ENCODE results near the gene IGFBP7. TPM values are rescaled to one million over a fixed set of nuclear protein-coding genes. Genes with fewer than 3 reads are reported as not detected.

Gene IGFBP7, protein sequence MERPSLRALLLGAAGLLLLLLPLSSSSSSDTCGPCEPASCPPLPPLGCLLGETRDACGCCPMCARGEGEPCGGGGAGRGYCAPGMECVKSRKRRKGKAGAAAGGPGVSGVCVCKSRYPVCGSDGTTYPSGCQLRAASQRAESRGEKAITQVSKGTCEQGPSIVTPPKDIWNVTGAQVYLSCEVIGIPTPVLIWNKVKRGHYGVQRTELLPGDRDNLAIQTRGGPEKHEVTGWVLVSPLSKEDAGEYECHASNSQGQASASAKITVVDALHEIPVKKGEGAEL
- total RNA-seq = not detected in 2 replicates

DNA sequence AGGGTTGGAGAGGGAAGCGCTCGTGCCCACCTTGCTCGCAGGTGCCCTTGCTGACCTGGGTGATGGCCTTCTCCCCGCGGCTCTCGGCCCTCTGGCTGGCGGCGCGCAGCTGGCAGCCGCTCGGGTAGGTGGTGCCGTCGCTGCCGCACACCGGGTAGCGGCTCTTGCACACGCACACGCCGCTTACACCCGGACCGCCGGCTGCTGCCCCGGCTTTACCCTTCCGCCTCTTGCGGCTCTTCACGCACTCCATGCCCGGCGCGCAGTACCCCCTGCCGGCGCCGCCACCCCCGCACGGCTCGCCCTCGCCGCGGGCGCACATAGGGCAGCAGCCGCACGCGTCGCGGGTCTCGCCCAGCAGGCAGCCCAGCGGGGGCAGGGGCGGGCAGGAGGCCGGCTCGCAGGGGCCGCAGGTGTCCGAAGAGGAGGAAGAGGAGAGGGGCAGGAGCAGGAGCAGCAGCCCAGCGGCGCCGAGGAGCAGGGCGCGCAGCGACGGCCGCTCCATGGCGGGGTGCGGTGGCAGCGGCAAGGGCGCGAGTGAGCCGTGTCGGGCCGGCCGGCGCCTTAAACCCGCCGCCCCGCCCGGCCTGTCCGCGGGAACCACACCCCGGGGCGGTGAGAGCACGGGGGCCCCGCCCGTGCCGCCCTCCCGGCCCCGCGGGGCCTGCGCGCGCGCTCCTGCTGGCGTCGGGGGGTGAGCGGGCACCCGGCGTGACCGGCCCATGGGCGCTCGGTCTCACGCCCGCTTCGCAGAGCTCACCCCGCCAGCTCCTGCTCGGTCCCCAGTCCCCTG is at the start of gene IGFBP7:
TSS of gene IGFBP7 (minus strand) at position 539 of the 793 bp plus-strand sequence. CDS start at position 505, 34 bp downstream.
- Mint-ChIP-seq H3K9me3 (no peaks in the 10 kb centered on the region), H3K27me3 (peaks cover 76% of the 10 kb centered on the region), H3K27ac (peak within 1 kb of the TSS; percentile 28), H3K4me3 (peak within 1 kb of the TSS; percentile 83), H3K36me3 (ENCODE audit: low read depth) (no peaks in the 10 kb centered on the region), H3K4me1 (peaks cover 8% of the 10 kb centered on the region)
- intact Hi-C loops (cut with micrococcal nuclease) = no loop called here
- DNase-seq = no peak

DNA sequence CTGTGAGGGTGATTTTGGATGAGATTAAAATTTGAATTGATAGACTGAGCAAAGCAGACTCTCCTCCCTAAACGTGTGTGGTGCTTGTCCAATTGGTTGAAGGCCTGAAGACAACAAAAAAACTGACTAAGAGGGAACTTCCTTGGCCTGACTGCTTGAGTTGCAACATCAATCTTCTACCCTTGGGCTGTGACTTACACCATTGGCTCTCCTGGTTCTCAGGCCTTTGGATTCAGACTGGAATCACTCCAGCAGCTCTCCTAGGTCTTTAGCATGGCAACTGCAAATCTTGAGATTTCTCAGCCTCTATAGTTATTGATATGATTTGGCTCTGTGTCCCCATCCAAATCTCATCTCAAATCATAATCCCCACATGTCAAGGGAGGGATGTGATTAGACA is 49.7 kb upstream of the IGFBP7 start:
- peaks cover 13% of the 10 kb centered on the region for H3K4me1 Mint-ChIP-seq
- no peak overlapping the region for H3K4me3 Mint-ChIP-seq
- H3K27ac Mint-ChIP-seq = no peak overlapping the region
- H3K9me3 Mint-ChIP-seq = no peaks in the 10 kb centered on the region
- no peak for DNase-seq
- peaks cover 14% of the 10 kb centered on the region for H3K27me3 Mint-ChIP-seq
- intact Hi-C loops (cut with micrococcal nuclease) = no loop called here
- no peaks in the 10 kb centered on the region for H3K36me3 Mint-ChIP-seq (ENCODE audit: low read depth)

DNA sequence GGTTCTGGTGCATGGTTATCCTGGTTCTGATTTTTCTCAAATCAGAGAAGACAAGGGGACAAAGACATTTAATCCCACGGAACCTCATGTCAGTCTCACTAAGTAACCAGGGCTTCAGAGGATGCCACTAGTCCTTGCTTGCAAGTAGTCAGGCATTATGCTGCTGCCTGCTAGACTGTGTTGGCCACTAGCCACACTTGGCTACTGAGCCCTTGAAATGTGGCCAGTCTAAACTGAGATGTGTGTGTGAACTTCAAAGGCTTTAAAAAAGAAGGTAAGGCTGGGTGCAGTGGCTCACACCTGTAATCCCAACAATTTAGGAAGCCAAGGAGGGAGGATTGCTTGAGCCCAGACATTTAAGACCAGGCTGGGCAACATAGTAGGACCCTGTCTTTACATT is 48.6 kb upstream of the IGFBP7 start:
- Mint-ChIP-seq H3K4me3 (no peak overlapping the region), H3K9me3 (no peaks in the 10 kb centered on the region), H3K27ac (no peak overlapping the region), H3K27me3 (peaks cover 10% of the 10 kb centered on the region), H3K36me3 (ENCODE audit: low read depth) (no peaks in the 10 kb centered on the region), H3K4me1 (peaks cover 5% of the 10 kb centered on the region)
- intact Hi-C loops (cut with micrococcal nuclease) = no loop called here
- no peak for DNase-seq

DNA sequence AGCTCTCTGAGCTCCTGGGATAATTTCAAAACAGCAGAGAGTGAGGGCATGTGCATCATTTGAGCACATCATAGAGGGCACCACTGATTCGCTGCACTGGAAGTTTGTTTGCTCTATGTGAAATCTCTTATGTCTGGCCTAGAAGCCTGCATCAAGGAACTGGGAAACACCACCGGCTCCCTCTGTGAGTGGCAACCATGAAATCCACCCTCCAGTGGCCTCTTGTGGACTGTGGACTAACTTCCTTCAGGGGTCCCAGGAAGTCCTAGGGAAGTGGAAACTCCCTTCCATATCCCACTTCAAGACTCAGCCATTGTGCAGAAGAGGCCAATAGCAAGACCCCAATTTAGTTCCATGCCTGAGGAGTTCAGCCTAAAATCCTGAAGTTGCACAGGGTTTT is 48.0 kb upstream of the IGFBP7 start:
- Mint-ChIP-seq H3K27me3 (peaks cover 10% of the 10 kb centered on the region), H3K4me1 (peaks cover under 1% of the 10 kb centered on the region), H3K27ac (no peak overlapping the region), H3K36me3 (ENCODE audit: low read depth) (no peaks in the 10 kb centered on the region), H3K9me3 (no peaks in the 10 kb centered on the region), H3K4me3 (no peak overlapping the region)
- DNase-seq = no peak
- intact Hi-C loops (cut with micrococcal nuclease) = no loop called here

DNA sequence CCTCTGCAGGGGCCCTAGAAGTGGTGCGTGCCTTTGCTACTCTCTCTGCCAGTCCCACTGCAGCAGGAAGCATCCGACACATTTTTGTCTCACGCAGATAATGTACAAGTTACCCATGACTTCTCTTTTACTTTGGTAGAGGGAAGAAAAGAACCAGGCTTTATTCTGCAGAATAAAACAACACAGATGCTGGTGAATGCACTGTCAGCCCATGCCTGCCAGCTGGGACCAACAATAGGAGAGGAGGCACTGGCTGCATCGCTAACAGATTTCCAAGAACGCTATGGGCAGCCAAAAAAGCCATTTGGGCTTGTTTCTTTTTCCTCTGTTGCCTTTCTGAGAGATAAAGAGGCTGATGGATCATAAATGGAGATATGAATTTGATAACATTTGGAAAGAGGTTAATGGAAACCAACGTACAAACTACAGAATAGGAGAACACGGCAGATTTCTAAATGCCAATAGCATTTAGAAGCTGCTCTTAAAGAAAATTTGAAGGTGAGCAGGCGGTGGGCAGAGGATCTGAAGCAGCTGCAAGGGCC is 47.5 kb upstream of the IGFBP7 start:
- Mint-ChIP-seq H3K27me3 (peaks cover 9% of the 10 kb centered on the region), H3K4me1 (no peaks in the 10 kb centered on the region), H3K36me3 (ENCODE audit: low read depth) (no peaks in the 10 kb centered on the region), H3K9me3 (no peaks in the 10 kb centered on the region), H3K27ac (no peak overlapping the region), H3K4me3 (no peak overlapping the region)
- intact Hi-C loops (cut with micrococcal nuclease) = no loop called here
- DNase-seq = no peak

DNA sequence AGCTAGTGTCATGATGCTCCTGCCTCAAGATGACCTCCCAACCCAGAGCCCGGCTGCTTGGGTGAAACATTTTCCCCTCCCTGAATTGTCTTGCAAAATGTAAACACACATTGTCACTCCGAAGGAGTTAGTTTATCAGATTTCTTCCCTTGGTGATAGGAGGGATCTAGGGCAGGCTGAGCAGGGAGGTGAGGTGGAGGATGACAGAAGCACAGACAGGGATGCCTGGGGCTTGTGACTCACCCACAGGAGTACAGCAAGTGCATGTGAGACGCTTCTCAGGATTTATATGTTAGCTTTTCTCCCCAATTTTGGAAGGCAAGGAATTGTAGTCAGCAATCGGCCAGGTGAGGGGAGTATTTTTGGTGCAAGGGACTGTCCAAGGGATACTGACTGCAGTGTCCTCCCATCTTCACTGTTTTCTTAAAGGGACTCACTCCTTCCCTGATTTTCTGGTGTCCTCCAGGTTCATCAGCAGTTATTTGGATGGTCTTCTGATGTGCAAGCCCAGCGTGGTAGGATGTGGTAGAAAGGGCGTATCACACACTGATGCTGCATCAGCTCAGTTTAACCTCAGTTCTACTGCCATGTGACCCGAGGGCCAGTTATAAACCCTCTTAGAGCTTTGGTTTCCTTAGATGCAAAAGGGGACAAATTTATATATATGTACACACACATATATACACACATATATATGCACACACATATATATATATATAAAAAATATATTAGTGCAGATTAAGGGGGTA is 46.2 kb upstream of the IGFBP7 start:
- no peak overlapping the region for H3K27ac Mint-ChIP-seq

DNA sequence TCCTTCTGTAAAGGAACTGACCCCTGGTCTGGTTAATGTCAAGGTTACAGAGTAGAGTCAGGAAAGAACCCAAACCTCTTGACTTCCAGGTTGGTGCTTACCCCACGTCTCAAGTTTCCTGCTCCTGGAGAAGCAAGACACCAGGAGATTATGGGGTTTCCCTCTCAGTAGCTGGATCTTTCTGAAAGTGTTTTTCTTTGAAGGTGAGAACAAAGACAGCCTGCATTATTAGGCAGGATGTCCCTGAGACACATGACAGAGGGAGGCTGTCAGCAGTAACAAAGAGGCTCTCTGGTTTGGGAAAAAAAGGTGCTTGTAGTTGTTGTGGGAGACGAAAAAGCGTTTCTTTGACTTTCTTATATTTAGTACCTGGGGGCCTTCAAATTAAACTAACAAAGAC is 44.7 kb upstream of the IGFBP7 start:
- Mint-ChIP-seq H3K9me3 (no peaks in the 10 kb centered on the region), H3K4me1 (no peaks in the 10 kb centered on the region), H3K27me3 (peaks cover 4% of the 10 kb centered on the region), H3K36me3 (ENCODE audit: low read depth) (no peaks in the 10 kb centered on the region), H3K4me3 (no peak overlapping the region), H3K27ac (no peak overlapping the region)
- intact Hi-C loops (cut with micrococcal nuclease) = no loop called here
- no peak for DNase-seq

More for the DNA sequence above, 46.2 kb upstream of the IGFBP7 start:
- H3K4me1 Mint-ChIP-seq = no peaks in the 10 kb centered on the region
- H3K27me3 Mint-ChIP-seq = peaks cover 4% of the 10 kb centered on the region
- H3K36me3 Mint-ChIP-seq (ENCODE audit: low read depth) = no peaks in the 10 kb centered on the region
- no peaks in the 10 kb centered on the region for H3K9me3 Mint-ChIP-seq
- intact Hi-C loops (cut with micrococcal nuclease) = no loop called here
- H3K4me3 Mint-ChIP-seq = no peak overlapping the region
- no peak for DNase-seq

DNA sequence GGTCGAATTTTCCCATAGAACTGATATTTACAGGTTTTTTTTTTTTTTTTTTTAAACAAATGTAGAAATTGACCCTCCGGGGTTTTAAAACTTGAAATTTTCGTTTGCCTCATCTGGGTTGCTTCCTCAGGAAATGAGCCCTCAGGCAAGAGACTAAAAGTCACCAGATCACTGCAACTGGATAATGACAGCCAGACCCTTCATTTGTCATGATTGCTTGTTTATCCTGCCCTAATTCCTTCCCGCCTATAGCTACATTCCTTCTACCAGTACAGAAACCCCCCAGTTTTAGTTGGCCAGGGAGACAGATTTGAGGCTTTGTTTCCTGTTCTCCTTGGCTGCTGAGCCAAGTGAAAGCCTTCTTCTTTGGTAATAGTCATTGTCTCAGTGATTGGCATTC is 44.0 kb upstream of the IGFBP7 start:
- Mint-ChIP-seq H3K4me3 (no peak overlapping the region), H3K27me3 (peaks cover 6% of the 10 kb centered on the region), H3K4me1 (no peaks in the 10 kb centered on the region), H3K9me3 (no peaks in the 10 kb centered on the region), H3K36me3 (ENCODE audit: low read depth) (no peaks in the 10 kb centered on the region), H3K27ac (no peak overlapping the region)
- intact Hi-C loops (cut with micrococcal nuclease) = no loop called here
- no peak for DNase-seq

DNA sequence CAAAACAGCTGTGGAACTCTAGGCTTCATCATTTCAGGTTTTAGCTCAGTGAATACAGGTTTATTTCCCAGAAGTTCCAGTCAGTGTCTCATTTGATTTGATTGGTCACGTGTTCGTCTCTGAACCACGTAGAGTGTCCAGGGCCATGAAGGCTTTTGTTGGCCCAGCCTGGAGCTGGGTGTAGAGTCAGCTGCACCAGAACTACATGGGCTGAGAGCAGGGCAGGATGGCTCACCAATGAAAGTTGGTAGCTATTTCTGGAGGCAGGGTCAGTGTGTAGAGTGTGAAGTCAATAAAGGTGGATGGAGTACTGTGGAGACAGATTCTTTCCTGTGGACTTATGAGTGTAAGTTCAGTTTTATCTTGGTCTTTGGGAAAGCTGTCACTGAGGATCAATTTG is 43.0 kb upstream of the IGFBP7 start:
- intact Hi-C loops (cut with micrococcal nuclease) = no loop called here
- H3K4me1 Mint-ChIP-seq = no peaks in the 10 kb centered on the region
- no peak overlapping the region for H3K4me3 Mint-ChIP-seq
- DNase-seq = no peak
- no peaks in the 10 kb centered on the region for H3K9me3 Mint-ChIP-seq
- no peak overlapping the region for H3K27ac Mint-ChIP-seq
- H3K27me3 Mint-ChIP-seq = peaks cover 6% of the 10 kb centered on the region
- no peaks in the 10 kb centered on the region for H3K36me3 Mint-ChIP-seq (ENCODE audit: low read depth)

DNA sequence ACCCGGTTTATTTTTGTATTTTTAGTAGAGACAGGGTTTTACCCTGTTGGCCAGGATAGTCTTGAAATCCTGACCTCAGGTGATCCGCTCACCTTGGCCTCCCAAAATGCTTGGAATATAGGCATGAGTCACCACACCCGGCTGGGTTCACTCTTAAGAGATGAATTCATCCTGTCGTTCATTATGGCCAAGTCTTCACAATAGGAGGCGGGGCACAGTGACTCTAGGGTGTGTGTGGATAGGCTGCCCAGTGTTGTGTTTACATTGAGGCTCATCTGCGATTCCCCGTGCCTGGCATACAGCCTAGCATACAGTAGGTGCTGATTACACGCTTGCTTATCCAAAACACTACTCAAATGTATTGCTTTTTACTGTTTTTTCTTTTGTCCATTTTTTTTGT is 41.3 kb upstream of the IGFBP7 start:
- Mint-ChIP-seq H3K27ac (no peak overlapping the region), H3K4me3 (no peak overlapping the region), H3K27me3 (peaks cover 6% of the 10 kb centered on the region), H3K4me1 (no peaks in the 10 kb centered on the region), H3K9me3 (no peaks in the 10 kb centered on the region), H3K36me3 (ENCODE audit: low read depth) (no peaks in the 10 kb centered on the region)
- no peak for DNase-seq
- intact Hi-C loops (cut with micrococcal nuclease) = no loop called here

DNA sequence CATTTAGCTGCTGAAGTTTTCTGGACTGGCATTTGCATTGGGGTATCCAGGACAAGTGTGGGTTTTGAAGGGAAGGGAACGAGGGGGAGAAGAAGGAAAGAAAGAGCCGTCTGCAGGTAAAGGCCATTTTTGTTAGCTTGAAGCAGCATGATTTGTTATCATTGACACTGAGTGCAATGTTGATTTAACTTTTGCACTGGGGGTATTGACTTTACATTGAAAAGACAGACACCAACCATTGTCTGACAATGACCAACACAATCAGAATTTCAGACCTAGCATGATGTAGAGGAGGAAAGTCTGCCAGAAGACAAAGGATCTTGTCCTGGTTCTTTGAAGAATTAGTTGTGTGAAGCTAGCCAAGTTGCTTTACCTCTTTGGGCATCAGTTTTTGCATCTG is 39.6 kb upstream of the IGFBP7 start:
- intact Hi-C loops (cut with micrococcal nuclease) = no loop called here
- no peak for DNase-seq

DNA sequence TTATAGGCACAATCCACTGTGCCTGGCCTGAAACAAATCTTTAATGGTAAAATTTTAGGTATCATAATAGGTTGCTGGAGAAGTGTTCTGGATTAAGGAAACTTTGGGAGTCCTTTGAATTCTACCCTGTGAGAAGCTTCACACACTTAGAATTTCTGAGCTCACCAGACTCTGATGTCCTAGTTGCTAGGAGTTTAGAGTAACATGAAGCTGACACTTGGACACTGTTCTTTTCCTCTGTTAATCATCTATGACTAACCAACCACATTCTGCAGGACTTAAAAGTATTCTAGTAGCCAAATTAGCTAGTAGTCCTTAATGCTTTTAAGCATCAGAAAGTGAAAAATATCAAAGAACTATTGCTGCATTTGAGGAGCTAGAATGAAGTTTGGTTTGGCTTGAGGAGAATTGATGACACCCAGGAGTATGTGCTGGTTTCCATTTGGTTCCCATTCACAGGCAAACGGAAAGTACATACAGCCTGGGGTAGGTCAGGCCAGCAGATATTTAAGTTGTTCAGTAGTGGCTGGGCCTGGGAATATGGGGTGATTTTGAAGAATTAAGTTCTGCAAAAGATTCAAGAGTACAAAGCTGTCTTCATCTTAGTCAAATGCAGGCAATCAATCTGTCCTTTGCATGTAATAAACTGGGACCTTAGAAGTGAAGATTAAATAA is 38.8 kb upstream of the IGFBP7 start:
- intact Hi-C loops (cut with micrococcal nuclease) = no loop called here
- no peak for DNase-seq
- peaks cover 1% of the 10 kb centered on the region for H3K27me3 Mint-ChIP-seq
- H3K9me3 Mint-ChIP-seq = no peaks in the 10 kb centered on the region
- H3K36me3 Mint-ChIP-seq (ENCODE audit: low read depth) = no peaks in the 10 kb centered on the region
- H3K4me3 Mint-ChIP-seq = no peak overlapping the region
- no peaks in the 10 kb centered on the region for H3K4me1 Mint-ChIP-seq
- no peak overlapping the region for H3K27ac Mint-ChIP-seq

More for the DNA sequence above, 39.6 kb upstream of the IGFBP7 start:
- no peaks in the 10 kb centered on the region for H3K9me3 Mint-ChIP-seq
- peaks cover 3% of the 10 kb centered on the region for H3K27me3 Mint-ChIP-seq
- H3K4me3 Mint-ChIP-seq = no peak overlapping the region
- H3K4me1 Mint-ChIP-seq = no peaks in the 10 kb centered on the region
- H3K27ac Mint-ChIP-seq = no peak overlapping the region
- no peaks in the 10 kb centered on the region for H3K36me3 Mint-ChIP-seq (ENCODE audit: low read depth)

DNA sequence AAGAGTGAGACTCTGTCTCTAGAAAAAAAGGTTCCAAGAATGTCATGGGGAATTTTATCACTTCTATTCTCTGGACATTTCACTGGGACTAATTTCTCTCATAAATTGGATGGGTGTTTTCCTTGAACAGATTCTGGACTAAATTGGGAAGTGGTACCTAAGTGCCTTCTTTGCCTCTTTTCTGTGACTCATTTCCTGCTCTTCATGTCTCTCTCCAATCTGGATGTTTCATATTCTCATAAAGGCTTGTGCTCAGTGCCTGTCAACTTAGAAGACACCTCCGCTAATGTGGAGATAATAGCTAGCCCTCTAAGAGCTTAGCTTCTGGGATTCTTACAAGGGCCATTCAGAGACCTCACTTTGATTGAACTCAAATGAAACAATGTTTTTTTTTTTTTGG is 38.0 kb upstream of the IGFBP7 start:
- no peaks in the 10 kb centered on the region for H3K36me3 Mint-ChIP-seq (ENCODE audit: low read depth)
- intact Hi-C loops (cut with micrococcal nuclease) = no loop called here

More for the DNA sequence above, 38.0 kb upstream of the IGFBP7 start:
- peaks cover 1% of the 10 kb centered on the region for H3K27me3 Mint-ChIP-seq
- no peak for DNase-seq
- no peak overlapping the region for H3K4me3 Mint-ChIP-seq
- no peaks in the 10 kb centered on the region for H3K9me3 Mint-ChIP-seq
- H3K27ac Mint-ChIP-seq = no peak overlapping the region
- no peaks in the 10 kb centered on the region for H3K4me1 Mint-ChIP-seq
